Measurements from ENCODE around the gene TMPRSS9.

DNA sequence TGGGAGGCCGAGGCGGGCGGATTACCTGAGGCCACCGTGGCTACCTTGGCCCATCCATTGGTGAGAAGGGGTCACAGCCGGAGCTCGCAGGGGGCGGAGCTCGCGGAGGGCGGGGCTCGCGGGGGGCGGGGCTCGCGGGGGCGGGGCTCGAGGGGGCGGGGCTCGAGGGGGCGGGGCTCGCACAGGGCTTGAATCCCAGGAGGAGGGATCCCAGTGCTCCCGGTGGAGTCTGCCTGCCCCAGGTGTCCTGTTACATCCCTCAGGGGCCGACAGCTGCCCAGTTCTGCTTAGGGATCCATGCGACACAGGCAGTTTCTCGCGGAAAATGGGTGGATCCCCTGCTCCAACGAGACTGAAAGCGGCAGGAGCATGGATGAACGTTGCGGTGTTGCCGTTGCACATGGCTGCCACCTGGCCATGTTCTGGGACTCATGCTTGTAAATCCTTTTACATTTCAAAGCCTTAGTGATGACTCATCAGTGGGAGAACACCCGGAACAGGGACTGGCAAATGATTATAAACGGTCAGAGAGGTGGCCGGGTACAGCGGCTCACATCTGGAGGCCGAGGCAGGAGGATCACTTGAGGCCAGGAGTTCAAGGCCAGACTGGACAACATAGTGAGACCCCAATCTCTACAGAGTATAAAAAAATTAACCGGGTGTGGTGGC is 25.1 kb downstream of the TMPRSS9 start:
- TF ChIP-seq, protein P1, sequence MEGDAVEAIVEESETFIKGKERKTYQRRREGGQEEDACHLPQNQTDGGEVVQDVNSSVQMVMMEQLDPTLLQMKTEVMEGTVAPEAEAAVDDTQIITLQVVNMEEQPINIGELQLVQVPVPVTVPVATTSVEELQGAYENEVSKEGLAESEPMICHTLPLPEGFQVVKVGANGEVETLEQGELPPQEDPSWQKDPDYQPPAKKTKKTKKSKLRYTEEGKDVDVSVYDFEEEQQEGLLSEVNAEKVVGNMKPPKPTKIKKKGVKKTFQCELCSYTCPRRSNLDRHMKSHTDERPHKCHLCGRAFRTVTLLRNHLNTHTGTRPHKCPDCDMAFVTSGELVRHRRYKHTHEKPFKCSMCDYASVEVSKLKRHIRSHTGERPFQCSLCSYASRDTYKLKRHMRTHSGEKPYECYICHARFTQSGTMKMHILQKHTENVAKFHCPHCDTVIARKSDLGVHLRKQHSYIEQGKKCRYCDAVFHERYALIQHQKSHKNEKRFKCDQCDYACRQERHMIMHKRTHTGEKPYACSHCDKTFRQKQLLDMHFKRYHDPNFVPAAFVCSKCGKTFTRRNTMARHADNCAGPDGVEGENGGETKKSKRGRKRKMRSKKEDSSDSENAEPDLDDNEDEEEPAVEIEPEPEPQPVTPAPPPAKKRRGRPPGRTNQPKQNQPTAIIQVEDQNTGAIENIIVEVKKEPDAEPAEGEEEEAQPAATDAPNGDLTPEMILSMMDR (IDR thresholded peaks at IDR 0.05), result no peak
- no peak for TF ChIP-seq POLR2A (IDR thresholded peaks at IDR 0.05)
